PFSK-1 (cell line): Measurements from ENCODE around the gene C1orf174.

Experiments used
- FOXP2 ChIP-seq: optimal IDR thresholded peaks from 2 replicates; pipeline ENCODE3; 2011; ENCODE audit warnings: borderline replicate concordance, control low read depth, inconsistent platforms; ENCODE audit not compliant: insufficient read depth; ENCODE audit errors: extremely low read length, extremely low read depth
- POLR2AphosphoS5 ChIP-seq: IDR thresholded peaks from 2 replicates; pipeline ENCODE4 v1.6.1; 2012; ENCODE audit warnings: low read depth, mild to moderate bottlenecking, control low read depth, low read length, moderate library complexity
- REST ChIP-seq, 2 experiments: IDR thresholded peaks; 2 replicates each; pipeline versions ENCODE4 v1.6.1 to v1.8.0; 2011 to 2012; ENCODE audit warnings: low read depth in 2 of 2, low read length in 2 of 2, control low read depth in 1 of 2, inconsistent platforms in 1 of 2, mild to moderate bottlenecking in 1 of 2, moderate library complexity in 1 of 2; ENCODE audit not compliant: insufficient read depth in 1 of 2
- SIN3A ChIP-seq: IDR thresholded peaks from 2 replicates; pipeline ENCODE4 v1.6.1; 2012; ENCODE audit warnings: mild to moderate bottlenecking, low read length, moderate library complexity, borderline replicate concordance; ENCODE audit not compliant: insufficient read depth
- TAF1 ChIP-seq: IDR thresholded peaks from 2 replicates; pipeline ENCODE4 v1.6.1; 2012; ENCODE audit warnings: low read length, control low read depth, borderline replicate concordance; ENCODE audit not compliant: insufficient read depth

C1orf174 gene

GRCh38 chr1:3940081-3940753 is 40.1 kb upstream of the C1orf174 start:
- TF ChIP-seq FOXP2, result no peak
- TF ChIP-seq POLR2AphosphoS5, result no peak
- no peak for TF ChIP-seq REST (IDR thresholded peaks at IDR 0.05; ENCODE audit: insufficient read depth in 1 of 2, low read depth in 2 of 2, low read length in 2 of 2)
- TF ChIP-seq TAF1, result no peak
- TF ChIP-seq SIN3A, result no peak

- TF ChIP-seq REST (IDR thresholded peaks at IDR 0.05; ENCODE audit: insufficient read depth in 1 of 2, low read depth in 2 of 2, low read length in 2 of 2), result no peak
- TF ChIP-seq FOXP2, result no peak
- no peak for TF ChIP-seq POLR2AphosphoS5
- TF ChIP-seq TAF1, result no peak
- TF ChIP-seq SIN3A, result no peak
These were observed 39.4 kb upstream of the C1orf174 start for GRCh38 chr1:3939242-3940080.

GRCh38 chr1:3932156-3932919 is 32.3 kb upstream of the C1orf174 start:
- TF ChIP-seq POLR2AphosphoS5, result no peak
- TF ChIP-seq FOXP2, result no peak
- no peak for TF ChIP-seq REST (IDR thresholded peaks at IDR 0.05; ENCODE audit: insufficient read depth in 1 of 2, low read depth in 2 of 2, low read length in 2 of 2)
- no peak for TF ChIP-seq TAF1
- TF ChIP-seq SIN3A, result no peak

- TF ChIP-seq SIN3A, result no peak
- no peak for TF ChIP-seq REST (IDR thresholded peaks at IDR 0.05; ENCODE audit: insufficient read depth in 1 of 2, low read depth in 2 of 2, low read length in 2 of 2)
- no peak for TF ChIP-seq FOXP2
- TF ChIP-seq TAF1, result no peak
- TF ChIP-seq POLR2AphosphoS5, result no peak
These were observed 31.2 kb upstream of the C1orf174 start for GRCh38 chr1:3931007-3931912.
